MM.1S (cell line): ENCODE measurements around the gene GGT6.

Experiments used
- DNase-seq: peaks from one replicate; pipeline ENCODE4 v3.0.0-alpha.2; 2015
- H2AFZ ChIP-seq: fragments of 300-600 bp; sonication (generic); 2 replicates; pipeline ENCODE4 v1.6.0; 2016; ENCODE audit warnings: antibody characterized with exemption, low read length
- H3F3A ChIP-seq: fragments of 300-600 bp; sonication (generic); 2 replicates; pipeline ENCODE4 v1.6.1; 2016; ENCODE audit warnings: mild to moderate bottlenecking, antibody characterized with exemption, low read length, moderate library complexity, mixed read lengths; ENCODE audit not compliant: insufficient read depth
- H3K27ac ChIP-seq: fragments of 300-600 bp; sonication (generic); 2 replicates; pipeline ENCODE4 v1.5.1; 2016; ENCODE audit warnings: mild to moderate bottlenecking, low read length
- H3K27me3 ChIP-seq: fragments of 300-600 bp; sonication (generic); replicated peaks from 2 replicates; pipeline ENCODE4 v1.6.0; 2016; ENCODE audit warnings: low read length; ENCODE audit not compliant: insufficient read depth
- H3K36me3 ChIP-seq: fragments of 300-600 bp; sonication (generic); replicated peaks from 2 replicates; pipeline ENCODE4 v1.6.1; 2016; ENCODE audit warnings: mild to moderate bottlenecking, low read length, mixed read lengths; ENCODE audit not compliant: insufficient read depth
- H3K4me1 ChIP-seq: fragments of 300-600 bp; sonication (generic); 2 replicates; pipeline ENCODE4 v1.6.1; 2016; ENCODE audit warnings: low read length, mixed read lengths
- H3K4me2 ChIP-seq: fragments of 300-600 bp; sonication (generic); 2 replicates; pipeline ENCODE4 v1.6.0; 2016; ENCODE audit warnings: low read depth, low read length
- H3K4me3 ChIP-seq: fragments of 300-600 bp; sonication (generic); 2 replicates; pipeline ENCODE4 v1.5.1; 2016; ENCODE audit warnings: low read length, mixed read lengths
- H3K79me2 ChIP-seq: fragments of 300-600 bp; sonication (generic); 2 replicates; pipeline ENCODE4 v1.6.1; 2016; ENCODE audit warnings: mixed run types, low read length, mixed read lengths
- H3K9ac ChIP-seq: fragments of 300-600 bp; sonication (generic); 2 replicates; pipeline ENCODE4 v1.6.1; 2016; ENCODE audit warnings: low read length, mixed read lengths
- H3K9me2 ChIP-seq: fragments of 300-600 bp; sonication (generic); replicated peaks from 2 replicates; pipeline ENCODE4 v1.6.1; 2016; ENCODE audit warnings: mild to moderate bottlenecking, low read length, mixed read lengths; ENCODE audit not compliant: insufficient read depth
- H3K9me3 ChIP-seq: fragments of 300-600 bp; sonication (generic); replicated peaks from 2 replicates; pipeline ENCODE4 v1.6.1; 2016; ENCODE audit warnings: mild to moderate bottlenecking, low read length, mixed read lengths; ENCODE audit not compliant: insufficient read depth
- H4K20me1 ChIP-seq: fragments of 300-600 bp; sonication (generic); 2 replicates; pipeline ENCODE4 v1.6.1; 2016; ENCODE audit warnings: mild to moderate bottlenecking, low read length, moderate library complexity, mixed read lengths; ENCODE audit not compliant: insufficient read depth
- EZH2 ChIP-seq: fragments of 300-600 bp; sonication (generic); optimal IDR thresholded peaks from 2 replicates; pipeline ENCODE3; 2017; ENCODE audit warnings: low read depth, mild to moderate bottlenecking, antibody characterized with exemption, low read length, mixed read lengths
- EZH2phosphoT487 ChIP-seq: fragments of 300-600 bp; sonication (generic); IDR thresholded peaks from 2 replicates; pipeline ENCODE4 v1.6.1; 2018; ENCODE audit warnings: antibody characterized with exemption, low read length
- TF ChIP-seq, protein P1 (sequence below): fragments of 300-600 bp; sonication (generic); IDR thresholded peaks from 2 replicates; pipeline ENCODE4 v1.5.1; 2016; ENCODE audit warnings: antibody characterized with exemption, low read length, mixed read lengths

Gene GGT6

DNA sequence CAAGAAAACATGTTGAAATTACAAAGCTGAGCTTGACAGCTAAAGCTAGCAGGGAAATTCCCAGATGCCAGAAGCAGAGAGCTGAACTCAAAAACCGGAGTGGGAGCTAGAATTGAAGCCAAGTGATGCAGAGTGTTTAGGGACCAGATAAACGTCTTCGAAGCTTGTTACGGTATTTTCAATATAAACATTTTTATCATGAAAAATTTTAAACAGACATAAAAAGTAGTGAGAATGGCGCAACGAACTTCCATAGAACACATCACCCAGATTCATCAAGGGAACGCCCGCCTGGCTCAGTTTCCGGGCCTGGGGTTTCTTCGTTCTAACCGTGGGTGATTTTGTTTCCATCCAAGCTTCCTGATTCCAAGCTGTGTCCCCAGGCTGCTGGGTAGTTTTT, 43.6 kb downstream of the GGT6 start:
- peaks cover 8% of the 10 kb centered on the region for H3K4me1 ChIP-seq
- H2AFZ ChIP-seq, result no peak overlapping the region
- H3F3A ChIP-seq, result no peaks in the 10 kb centered on the region
- TF ChIP-seq EZH2 (no peak), EZH2phosphoT487 (no peak)
- TF ChIP-seq, protein P1, sequence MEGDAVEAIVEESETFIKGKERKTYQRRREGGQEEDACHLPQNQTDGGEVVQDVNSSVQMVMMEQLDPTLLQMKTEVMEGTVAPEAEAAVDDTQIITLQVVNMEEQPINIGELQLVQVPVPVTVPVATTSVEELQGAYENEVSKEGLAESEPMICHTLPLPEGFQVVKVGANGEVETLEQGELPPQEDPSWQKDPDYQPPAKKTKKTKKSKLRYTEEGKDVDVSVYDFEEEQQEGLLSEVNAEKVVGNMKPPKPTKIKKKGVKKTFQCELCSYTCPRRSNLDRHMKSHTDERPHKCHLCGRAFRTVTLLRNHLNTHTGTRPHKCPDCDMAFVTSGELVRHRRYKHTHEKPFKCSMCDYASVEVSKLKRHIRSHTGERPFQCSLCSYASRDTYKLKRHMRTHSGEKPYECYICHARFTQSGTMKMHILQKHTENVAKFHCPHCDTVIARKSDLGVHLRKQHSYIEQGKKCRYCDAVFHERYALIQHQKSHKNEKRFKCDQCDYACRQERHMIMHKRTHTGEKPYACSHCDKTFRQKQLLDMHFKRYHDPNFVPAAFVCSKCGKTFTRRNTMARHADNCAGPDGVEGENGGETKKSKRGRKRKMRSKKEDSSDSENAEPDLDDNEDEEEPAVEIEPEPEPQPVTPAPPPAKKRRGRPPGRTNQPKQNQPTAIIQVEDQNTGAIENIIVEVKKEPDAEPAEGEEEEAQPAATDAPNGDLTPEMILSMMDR, result no peak
- no peaks in the 10 kb centered on the region for H4K20me1 ChIP-seq
- no peak overlapping the region for H3K27ac ChIP-seq
- no peak overlapping the region for H3K9ac ChIP-seq
- DNase-seq, result no peak
- H3K9me3 ChIP-seq, result no peaks in the 10 kb centered on the region
- no peaks in the 10 kb centered on the region for H3K79me2 ChIP-seq
- H3K9me2 ChIP-seq, result no peaks in the 10 kb centered on the region
- no peak overlapping the region for H3K4me3 ChIP-seq
- H3K27me3 ChIP-seq, result no peaks in the 10 kb centered on the region
- no peaks in the 10 kb centered on the region for H3K36me3 ChIP-seq
- no peak overlapping the region for H3K4me2 ChIP-seq

DNA sequence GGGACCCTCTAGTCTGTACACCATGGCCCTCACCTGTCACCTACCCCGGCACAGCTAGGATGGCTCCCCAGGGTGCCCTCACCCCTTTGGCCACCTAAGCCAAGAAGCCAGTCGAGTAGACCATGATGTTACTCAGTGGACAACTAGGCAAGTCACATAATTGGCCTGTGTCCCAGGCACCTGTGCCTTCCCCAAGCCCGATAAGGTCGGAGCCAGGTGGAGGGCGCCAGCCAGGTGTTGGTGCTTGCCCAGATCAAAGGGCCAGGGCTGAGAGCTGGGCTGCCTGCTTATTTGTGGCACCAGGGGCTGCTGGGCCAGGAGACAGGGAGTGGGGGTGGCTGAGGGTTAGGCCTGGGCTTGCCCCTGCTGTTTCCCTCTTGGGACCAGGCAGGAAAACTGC, 44.9 kb downstream of the GGT6 start:
- Histone ChIP-seq H3K36me3 (no peaks in the 10 kb centered on the region), H3K4me1 (peaks cover 8% of the 10 kb centered on the region), H3K27ac (no peak overlapping the region), H3K9ac (no peak overlapping the region), H3F3A (no peaks in the 10 kb centered on the region), H3K9me3 (no peaks in the 10 kb centered on the region), H3K27me3 (no peaks in the 10 kb centered on the region), H2AFZ (no peak overlapping the region), H3K4me2 (no peak overlapping the region), H3K4me3 (no peak overlapping the region), H3K79me2 (no peaks in the 10 kb centered on the region), H4K20me1 (no peaks in the 10 kb centered on the region), H3K9me2 (no peaks in the 10 kb centered on the region)
- TF ChIP-seq EZH2phosphoT487 (no peak), EZH2 (no peak)
- TF ChIP-seq, protein P1, result no peak
- DNase-seq, result no peak

DNA sequence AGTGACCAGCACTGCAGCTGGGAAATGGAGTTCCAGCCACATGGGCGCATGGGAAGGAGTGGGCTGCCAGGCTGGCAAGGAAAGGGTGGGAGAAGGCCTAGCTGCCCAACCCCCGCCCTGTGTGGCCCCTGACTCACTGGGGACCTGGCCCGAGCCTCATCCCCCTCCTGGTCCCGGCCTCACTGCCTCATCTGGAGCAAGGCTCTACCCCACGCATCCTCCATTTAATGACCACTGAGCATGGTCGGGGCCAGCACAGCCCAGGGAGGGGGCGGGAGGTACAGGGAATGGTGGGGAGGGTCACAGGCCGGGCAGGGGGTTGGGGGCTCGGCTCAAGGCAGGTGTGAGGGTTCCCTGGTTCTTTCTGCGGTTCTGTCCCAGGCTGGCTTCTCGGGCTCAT, 45.6 kb downstream of the GGT6 start:
- no peak overlapping the region for H3K4me2 ChIP-seq
- H4K20me1 ChIP-seq, result no peaks in the 10 kb centered on the region
- H3K9me3 ChIP-seq, result no peaks in the 10 kb centered on the region
- H2AFZ ChIP-seq, result no peak overlapping the region
- H3K36me3 ChIP-seq, result no peaks in the 10 kb centered on the region
- no peak for DNase-seq
- no peaks in the 10 kb centered on the region for H3F3A ChIP-seq
- H3K9ac ChIP-seq, result no peak overlapping the region
- peaks cover 8% of the 10 kb centered on the region for H3K4me1 ChIP-seq
- H3K27ac ChIP-seq, result no peak overlapping the region
- no peaks in the 10 kb centered on the region for H3K9me2 ChIP-seq
- H3K27me3 ChIP-seq, result no peaks in the 10 kb centered on the region
- no peak for TF ChIP-seq EZH2phosphoT487
- no peak for TF ChIP-seq EZH2
- TF ChIP-seq, protein P1, result no peak
- no peaks in the 10 kb centered on the region for H3K79me2 ChIP-seq
- no peak overlapping the region for H3K4me3 ChIP-seq

DNA sequence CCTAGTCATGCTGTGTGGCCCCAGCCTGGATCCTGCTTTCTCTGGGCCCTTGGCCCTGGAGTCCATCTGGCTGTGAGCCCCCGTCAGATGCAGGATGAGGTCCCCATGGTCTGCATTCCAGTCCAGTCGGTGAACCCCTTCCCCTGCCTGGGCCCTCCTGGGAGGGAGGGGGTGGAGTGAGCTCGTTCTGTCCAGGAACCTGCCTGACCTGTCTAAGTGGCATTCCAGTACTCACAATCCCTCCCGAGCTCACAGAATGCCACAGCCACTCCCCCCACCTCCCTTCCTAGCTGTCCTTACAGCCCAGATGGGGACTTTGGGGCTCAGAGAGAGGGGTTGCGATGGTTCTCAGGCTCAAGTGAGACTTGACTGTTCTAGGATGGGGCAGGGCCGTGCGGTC, 46.2 kb downstream of the GGT6 start:
- Histone ChIP-seq H3K4me2 (no peak overlapping the region), H3K27ac (no peak overlapping the region), H3F3A (no peaks in the 10 kb centered on the region), H3K79me2 (no peaks in the 10 kb centered on the region), H3K4me3 (no peak overlapping the region), H3K9ac (no peak overlapping the region), H3K9me3 (no peaks in the 10 kb centered on the region), H3K27me3 (no peaks in the 10 kb centered on the region), H4K20me1 (no peaks in the 10 kb centered on the region), H3K4me1 (peaks cover 8% of the 10 kb centered on the region), H3K36me3 (no peaks in the 10 kb centered on the region), H3K9me2 (no peaks in the 10 kb centered on the region), H2AFZ (no peak overlapping the region)
- no peak for DNase-seq
- TF ChIP-seq, protein P1, result no peak
- TF ChIP-seq EZH2, result no peak
- no peak for TF ChIP-seq EZH2phosphoT487
